ENCODE data around the gene CHRNA9.

GRCh38 chr4:40310225-40310624 is 24.9 kb upstream of the CHRNA9 start:
- TF ChIP-seq CTCF (optimal IDR thresholded peaks at IDR 0.05 in 1 of 3, IDR thresholded peaks at IDR 0.05 in 1 of 3, conservative IDR thresholded peaks at IDR 0.05 in 1 of 3; ENCODE audit: extremely low read depth in 1 of 3, insufficient read depth in 2 of 3, low read length in 3 of 3): no peak
- no peak for TF ChIP-seq EZH2 (IDR thresholded peaks at IDR 0.05; ENCODE audit: low read length)

All from keratinocyte (primary cell).